Measurements from ENCODE around the gene BBX.

DNA sequence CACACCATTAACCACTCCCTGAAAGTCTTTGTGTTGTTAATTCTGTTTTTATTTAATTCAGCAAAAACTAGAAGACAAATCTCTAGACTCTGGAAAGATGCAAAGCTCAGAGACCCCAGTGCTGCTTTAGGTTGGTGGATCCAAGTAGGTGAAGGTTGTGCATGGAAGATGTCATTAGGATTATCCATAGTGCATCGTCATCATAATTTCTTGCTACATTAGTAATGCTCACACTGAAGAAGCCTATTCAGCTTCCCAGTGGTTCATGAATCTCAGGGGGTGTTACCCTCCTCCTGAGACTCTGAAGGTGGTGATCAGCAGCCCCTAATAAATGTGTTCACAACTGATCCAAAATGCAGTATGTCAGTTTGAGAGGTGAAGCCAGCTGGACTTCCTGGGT is 295.3 kb downstream of the BBX start:
- TF ChIP-seq, protein P1, sequence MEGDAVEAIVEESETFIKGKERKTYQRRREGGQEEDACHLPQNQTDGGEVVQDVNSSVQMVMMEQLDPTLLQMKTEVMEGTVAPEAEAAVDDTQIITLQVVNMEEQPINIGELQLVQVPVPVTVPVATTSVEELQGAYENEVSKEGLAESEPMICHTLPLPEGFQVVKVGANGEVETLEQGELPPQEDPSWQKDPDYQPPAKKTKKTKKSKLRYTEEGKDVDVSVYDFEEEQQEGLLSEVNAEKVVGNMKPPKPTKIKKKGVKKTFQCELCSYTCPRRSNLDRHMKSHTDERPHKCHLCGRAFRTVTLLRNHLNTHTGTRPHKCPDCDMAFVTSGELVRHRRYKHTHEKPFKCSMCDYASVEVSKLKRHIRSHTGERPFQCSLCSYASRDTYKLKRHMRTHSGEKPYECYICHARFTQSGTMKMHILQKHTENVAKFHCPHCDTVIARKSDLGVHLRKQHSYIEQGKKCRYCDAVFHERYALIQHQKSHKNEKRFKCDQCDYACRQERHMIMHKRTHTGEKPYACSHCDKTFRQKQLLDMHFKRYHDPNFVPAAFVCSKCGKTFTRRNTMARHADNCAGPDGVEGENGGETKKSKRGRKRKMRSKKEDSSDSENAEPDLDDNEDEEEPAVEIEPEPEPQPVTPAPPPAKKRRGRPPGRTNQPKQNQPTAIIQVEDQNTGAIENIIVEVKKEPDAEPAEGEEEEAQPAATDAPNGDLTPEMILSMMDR (IDR thresholded peaks at IDR 0.05) = no peak
- TF ChIP-seq POLR2A (IDR thresholded peaks at IDR 0.05) (no peak), EP300 (IDR thresholded peaks at IDR 0.05) (no peak)

Data from gastroesophageal sphincter (tissue), 3 donors.